SJCRH30 (cell line): Measurements from ENCODE around the gene POTEE. TPM values are rescaled to one million over a fixed set of nuclear protein-coding genes. Genes with fewer than 3 reads are reported as not detected.

Source experiments
- total RNA-seq: library from RNA; depleted of rRNA; stranded (reverse); fragments of >200 nt; shearing (Covaris generic); gene quantifications from 2 replicates; pipeline ENCODE4 v1.2.3, GENCODE V29; 2014; rRNA removed

Gene POTEE
- total RNA-seq, 1 experiment from 2014 or later: 1.0 TPM

Other genes with a start within 250 kb of the POTEE start
- 134 and 146 TPM in 2 replicates for gene FAM168B, start 116.1 kb upstream of the POTEE start, total RNA-seq
- 50.3 and 50.4 TPM in 2 replicates for gene PLEKHB2, start 104.2 kb upstream of the POTEE start, total RNA-seq
- not detected in 2 replicates for gene RAB6D, start 154.6 kb downstream of the POTEE start, total RNA-seq